ENCODE measurements around the gene SPOCK1.

Gene SPOCK1

DNA sequence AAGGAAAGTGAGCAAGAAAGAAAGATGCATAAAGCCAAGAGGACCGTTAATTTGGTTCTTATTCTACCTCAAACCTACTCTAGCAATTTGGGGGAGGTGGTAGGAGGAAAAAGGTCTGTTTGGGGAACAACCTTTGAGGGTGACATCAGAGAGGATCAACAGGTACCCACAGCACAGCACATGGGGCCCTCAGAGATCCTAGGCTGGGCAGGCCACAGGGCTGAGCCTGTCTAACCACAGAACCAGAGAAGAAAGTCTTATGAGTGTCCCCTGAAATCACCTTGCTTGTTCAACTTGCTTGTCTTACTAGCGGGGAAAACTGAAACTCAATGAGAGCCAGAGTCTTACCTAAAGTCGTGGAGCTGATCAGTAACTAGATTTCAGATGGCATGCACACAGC, 385.2 kb downstream of the SPOCK1 start:
- no peak overlapping the region for H3K4me3 ChIP-seq
- TF ChIP-seq, protein P1, sequence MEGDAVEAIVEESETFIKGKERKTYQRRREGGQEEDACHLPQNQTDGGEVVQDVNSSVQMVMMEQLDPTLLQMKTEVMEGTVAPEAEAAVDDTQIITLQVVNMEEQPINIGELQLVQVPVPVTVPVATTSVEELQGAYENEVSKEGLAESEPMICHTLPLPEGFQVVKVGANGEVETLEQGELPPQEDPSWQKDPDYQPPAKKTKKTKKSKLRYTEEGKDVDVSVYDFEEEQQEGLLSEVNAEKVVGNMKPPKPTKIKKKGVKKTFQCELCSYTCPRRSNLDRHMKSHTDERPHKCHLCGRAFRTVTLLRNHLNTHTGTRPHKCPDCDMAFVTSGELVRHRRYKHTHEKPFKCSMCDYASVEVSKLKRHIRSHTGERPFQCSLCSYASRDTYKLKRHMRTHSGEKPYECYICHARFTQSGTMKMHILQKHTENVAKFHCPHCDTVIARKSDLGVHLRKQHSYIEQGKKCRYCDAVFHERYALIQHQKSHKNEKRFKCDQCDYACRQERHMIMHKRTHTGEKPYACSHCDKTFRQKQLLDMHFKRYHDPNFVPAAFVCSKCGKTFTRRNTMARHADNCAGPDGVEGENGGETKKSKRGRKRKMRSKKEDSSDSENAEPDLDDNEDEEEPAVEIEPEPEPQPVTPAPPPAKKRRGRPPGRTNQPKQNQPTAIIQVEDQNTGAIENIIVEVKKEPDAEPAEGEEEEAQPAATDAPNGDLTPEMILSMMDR (IDR thresholded peaks at IDR 0.05): no peak
- H3K27ac ChIP-seq: no peak overlapping the region
- DNase-seq (ENCODE audit: low spot score): no peak

DNA sequence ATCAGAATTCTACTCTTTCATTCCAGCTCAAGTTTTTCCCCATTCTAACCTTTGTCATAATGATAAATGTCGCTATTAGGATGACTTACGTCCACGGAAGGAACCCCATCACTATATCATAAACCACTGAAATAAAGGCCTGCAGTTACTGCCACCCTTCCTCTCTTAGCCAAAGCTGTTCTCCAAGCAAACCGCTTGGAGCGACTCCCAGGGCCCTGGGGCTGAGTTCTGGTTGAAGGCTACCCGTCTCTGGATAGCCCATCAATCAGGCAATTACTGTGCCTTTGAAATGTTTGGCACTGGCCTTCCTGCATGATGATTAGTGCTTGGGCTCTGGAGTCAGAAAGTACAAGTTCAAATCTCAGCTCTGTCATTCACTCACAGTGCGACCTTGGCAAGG, 386.0 kb downstream of the SPOCK1 start:
- no peak overlapping the region for H3K4me3 ChIP-seq
- H3K27ac ChIP-seq: no peak overlapping the region
- TF ChIP-seq, protein P1 (IDR thresholded peaks at IDR 0.05): no peak
- DNase-seq (ENCODE audit: low spot score): no peak

DNA sequence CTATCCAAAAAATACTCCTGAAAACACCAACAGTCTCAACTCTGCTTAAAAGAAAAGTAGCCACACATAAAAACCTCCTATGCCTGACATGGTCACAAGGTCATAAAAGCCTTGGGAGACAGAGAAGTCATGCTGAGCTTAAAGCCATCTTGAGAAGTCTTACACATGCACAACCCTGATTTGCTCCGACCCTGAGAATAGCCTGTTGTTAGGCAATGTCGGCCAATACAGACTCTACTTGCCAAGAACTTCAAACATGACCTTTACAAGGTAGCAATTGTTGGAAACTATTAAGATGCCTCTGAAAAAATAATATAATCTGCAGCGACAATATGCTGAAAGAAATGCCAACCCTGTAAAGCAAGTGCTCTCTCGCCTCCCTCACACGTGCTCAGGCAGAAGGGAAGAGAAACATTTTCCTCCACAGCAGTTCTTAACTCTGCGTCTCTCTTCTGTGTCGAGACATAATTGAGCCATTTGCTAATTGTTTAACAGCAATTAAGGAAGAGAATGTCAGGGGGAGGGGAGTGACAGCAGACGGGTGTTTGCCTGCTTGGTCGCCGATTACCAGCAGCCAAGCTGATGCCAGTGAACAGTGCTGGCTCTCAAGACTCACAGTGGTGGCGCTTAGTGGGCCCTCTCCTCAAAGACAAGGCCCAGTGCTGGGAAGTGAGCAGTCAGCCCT, 393.6 kb downstream of the SPOCK1 start:
- TF ChIP-seq, protein P1 (IDR thresholded peaks at IDR 0.05): no peak
- H3K27ac ChIP-seq: no peak overlapping the region
- no peak overlapping the region for H3K4me3 ChIP-seq
- DNase-seq (ENCODE audit: low spot score): no peak

DNA sequence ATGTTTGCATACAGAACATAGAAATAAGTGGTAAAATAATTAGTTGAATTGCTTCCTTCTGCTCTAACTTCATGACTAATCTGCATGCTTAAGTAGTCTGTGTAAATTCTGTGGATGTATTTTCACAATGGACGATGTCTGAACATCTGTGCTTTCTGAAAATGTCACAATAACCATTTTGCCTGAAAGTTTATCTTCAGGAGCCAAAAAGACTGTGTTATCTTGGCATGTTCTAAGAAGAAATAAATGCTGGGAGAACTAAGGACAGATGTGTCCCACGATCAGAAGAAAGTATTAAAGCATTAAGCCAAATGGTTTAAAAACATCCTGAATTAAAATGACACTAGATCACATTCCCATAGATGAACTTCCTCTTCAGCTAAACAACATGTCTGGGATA, 397.6 kb downstream of the SPOCK1 start:
- Histone ChIP-seq H3K27ac (no peak overlapping the region), H3K4me3 (no peak overlapping the region)
- no peak for DNase-seq (ENCODE audit: low spot score)
- TF ChIP-seq, protein P1 (IDR thresholded peaks at IDR 0.05): no peak

DNA sequence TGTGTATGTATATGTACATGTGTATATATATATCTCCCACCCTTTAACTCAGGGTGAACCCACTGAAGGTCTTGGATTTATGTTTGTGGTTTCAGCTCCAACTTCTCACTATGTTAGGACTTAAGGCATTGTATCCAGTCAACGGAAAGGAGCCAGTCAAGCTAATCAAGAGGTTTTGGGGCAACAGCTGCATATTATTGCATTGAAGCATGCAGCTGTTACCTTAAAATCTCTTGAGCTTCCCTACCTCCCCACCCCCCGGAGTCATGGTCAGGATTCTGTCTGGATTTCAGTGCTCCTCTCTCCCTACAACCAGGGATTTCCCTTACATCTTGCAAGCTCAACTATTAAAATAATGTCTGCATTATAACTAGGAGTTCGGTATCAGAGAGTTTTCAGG, 399.5 kb downstream of the SPOCK1 start:
- TF ChIP-seq, protein P1 (IDR thresholded peaks at IDR 0.05): no peak
- no peak overlapping the region for H3K4me3 ChIP-seq
- no peak for DNase-seq (ENCODE audit: low spot score)
- H3K27ac ChIP-seq: no peak overlapping the region

DNA sequence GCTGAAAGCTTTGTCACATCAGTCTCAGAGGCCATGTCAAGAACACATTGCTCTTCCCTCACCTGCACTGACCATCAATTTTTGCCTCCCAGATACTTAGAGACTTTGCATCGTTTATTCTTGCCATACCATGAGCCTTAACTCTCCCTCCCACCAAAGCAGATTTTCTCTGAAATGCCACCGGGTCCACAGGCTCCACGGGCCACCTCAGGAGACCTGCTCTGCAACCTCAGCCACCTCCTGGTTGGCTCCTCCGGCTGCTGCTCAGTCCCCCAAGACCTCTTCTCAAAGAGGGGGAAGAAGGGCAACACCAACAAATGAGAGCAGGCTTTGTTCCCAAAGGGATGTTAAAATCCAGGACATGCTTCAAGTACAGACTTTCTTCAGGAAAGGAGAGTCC, 400.5 kb downstream of the SPOCK1 start:
- Histone ChIP-seq H3K27ac (no peak overlapping the region), H3K4me3 (no peak overlapping the region)
- TF ChIP-seq, protein P1 (IDR thresholded peaks at IDR 0.05): no peak
- no peak for DNase-seq (ENCODE audit: low spot score)

DNA sequence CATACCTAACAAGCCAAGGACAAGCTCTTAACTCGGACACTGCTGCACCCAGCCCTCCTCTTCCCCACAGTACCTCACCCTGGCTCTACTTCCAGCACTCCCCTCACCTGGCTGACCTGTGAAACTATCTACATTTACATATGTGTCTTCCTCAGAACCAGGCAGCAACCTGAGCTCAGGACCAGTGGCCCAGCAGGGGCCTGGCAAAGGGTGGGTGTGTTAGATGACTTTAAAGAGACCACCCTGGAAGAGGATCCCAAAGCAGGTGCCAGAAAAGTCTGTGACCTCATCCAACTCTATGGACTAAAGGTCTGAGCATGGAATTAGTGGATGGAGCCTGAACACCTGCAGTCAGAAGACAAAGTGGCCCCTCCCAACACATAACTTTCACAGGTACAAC, 400.9 kb downstream of the SPOCK1 start:
- TF ChIP-seq, protein P1 (IDR thresholded peaks at IDR 0.05): no peak
- no peak for DNase-seq (ENCODE audit: low spot score)
- no peak overlapping the region for H3K27ac ChIP-seq
- H3K4me3 ChIP-seq: no peak overlapping the region
